ENCODE data around the gene PRX. TPM values are rescaled to one million over a fixed set of nuclear protein-coding genes. Genes with fewer than 3 reads are reported as not detected.
A peak's percentile ranks its signal among the peaks of the same experiment; 100 is the strongest.

Gene PRX
- total RNA-seq, 2 experiments from 2014 or later = 1.1 to 1.5 TPM

DNA sequence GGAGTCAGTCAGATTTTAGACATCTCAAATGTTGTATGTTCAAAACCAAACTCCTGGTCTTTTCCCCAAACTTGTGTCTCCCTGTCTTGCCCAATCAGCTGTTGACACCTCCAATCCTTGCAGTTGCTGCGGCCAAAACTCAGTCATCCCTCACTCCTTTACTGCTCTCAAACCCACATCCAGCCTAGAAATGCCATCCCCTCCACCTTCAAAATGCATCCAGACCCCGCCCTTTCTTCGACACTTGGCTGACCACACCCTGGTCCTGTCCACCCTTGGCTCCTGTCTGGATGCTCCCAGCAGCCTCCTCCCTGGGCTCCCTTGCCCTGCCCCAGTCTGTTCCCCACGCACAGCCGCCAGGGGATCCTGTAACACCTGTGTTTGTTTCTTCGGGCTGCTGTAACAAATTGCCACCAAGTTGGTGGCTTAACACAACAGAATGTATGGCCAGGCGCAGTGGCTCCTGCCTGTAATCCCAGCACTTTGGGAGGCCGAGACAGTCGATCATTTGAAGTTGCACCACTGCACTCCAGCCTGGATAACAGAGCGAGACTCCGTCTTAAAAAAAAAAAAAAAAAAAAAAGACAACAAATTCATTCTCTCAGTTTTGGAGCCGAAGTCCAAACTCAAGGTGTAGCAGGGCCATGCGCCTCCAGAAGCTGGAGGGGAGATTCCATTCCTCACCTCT, 53.0 kb downstream of the PRX start:
- ChIA-PET CTCF (interaction anchor here (0.7 kb wide), 1 partner anchor 213 kb away, joined by 3 read pairs; no protein-coding TSS in a partner anchor), POLR2A (interaction anchor here (0.6 to 1.2 kb wide), 2 partner anchors 12 to 23 kb away, joined by 3 read pairs; partner anchors contain the start of genes C19orf47 and PLD3)
- H3K27ac Mint-ChIP-seq = no peak overlapping the region
- peaks cover 34% of the 10 kb centered on the region for H3K4me1 Mint-ChIP-seq
- no peaks in the 10 kb centered on the region for H3K27me3 Mint-ChIP-seq
- H3K36me3 Mint-ChIP-seq (ENCODE audit: low read depth) = no peaks in the 10 kb centered on the region
- H3K9me3 Mint-ChIP-seq = no peaks in the 10 kb centered on the region
- no peak for DNase-seq
- no peak overlapping the region for H3K4me3 Mint-ChIP-seq

DNA sequence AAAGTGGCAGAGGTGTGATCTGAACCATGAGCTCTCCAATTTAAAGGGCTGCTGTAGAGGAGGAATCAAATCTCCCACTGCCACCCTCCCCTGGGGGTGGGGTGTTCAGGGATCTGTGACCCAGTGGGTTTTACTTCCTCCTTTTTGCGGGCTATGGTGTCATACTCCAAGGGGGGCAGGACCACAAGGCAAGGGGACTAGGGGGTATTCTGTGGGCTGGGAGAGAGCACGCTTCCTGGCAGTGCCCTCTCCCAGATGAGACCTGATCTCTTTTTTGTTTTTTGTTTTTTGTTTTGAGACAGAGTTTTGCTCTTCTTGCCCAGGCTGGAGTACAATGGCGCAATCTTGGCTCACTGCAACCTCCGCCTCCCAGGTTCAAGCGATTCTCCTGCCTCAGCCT, 54.4 kb downstream of the PRX start:
- Mint-ChIP-seq H3K4me3 (no peak overlapping the region), H3K9me3 (no peaks in the 10 kb centered on the region), H3K27ac (no peak overlapping the region), H3K27me3 (no peaks in the 10 kb centered on the region), H3K4me1 (peaks cover 28% of the 10 kb centered on the region), H3K36me3 (ENCODE audit: low read depth) (no peaks in the 10 kb centered on the region)
- POLR2A ChIA-PET = no interaction called here
- CTCF ChIA-PET = no interaction called here
- no peak for DNase-seq

DNA sequence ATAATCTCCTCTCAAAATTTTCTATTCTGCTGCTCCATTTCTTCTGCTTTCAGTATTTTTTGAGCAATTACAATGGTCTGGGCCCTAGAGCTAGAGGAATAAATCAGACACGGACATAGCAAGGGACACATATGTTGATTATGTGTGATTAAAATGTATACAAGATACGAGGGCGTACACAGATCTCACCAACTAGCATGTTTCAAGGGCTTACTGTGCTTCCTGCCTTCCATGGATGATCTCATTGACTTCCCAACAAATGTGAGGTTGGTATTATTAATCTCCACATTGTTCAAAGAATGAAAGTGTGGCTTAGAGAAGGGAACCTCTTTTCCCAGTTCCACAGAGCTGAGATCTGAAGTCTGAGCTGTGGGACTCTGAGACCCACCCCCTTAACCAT, 55.5 kb downstream of the PRX start:
- no peaks in the 10 kb centered on the region for H3K36me3 Mint-ChIP-seq (ENCODE audit: low read depth)
- H3K4me1 Mint-ChIP-seq = peaks cover 18% of the 10 kb centered on the region
- no peak for DNase-seq
- H3K9me3 Mint-ChIP-seq = no peaks in the 10 kb centered on the region
- ChIA-PET CTCF (no interaction called here), POLR2A (no interaction called here)
- H3K27ac Mint-ChIP-seq = no peak overlapping the region
- H3K4me3 Mint-ChIP-seq = no peak overlapping the region
- H3K27me3 Mint-ChIP-seq = no peaks in the 10 kb centered on the region

DNA sequence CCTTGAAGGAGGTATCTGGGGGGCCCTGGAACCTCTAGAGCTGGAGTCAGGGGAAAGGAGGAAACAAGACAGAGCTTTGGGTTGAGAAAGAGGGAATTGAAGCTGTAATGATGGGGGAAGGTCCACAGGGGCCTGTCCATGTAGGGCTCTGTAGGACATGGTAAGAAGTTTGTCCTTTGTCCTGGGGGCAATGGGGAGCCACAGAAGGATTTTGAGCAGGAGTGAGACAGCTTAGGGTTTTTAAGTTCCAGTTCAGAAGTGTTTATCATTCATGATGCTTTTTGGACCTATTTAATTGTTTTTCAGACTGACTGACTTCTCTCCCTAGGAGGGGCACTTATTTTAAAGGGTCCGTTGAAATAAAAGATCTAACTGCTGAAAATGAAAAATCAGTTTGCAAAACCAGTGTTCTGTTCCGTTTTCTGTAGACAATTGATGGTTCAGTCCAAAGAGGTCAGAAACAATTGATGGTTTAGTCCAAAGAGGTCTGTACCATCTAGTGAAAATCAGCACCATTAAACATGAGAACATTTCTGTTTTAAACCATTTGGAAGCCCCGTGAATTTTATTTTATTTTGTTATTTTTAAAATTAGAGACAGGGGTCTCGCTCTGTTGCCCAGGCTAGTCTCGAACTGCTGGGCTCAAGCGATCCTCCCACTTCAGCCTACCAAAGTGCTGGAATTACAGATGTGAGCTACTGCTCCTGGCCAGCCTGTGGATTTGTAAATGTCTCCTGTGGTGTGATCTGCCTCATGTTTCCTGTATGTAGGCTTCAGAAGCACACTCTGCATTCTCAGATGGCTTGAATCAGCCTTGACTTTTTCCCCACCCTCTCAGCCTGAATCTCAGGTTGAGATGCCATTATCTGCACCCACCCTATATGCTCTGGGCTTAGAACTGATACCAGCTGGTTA, 56.2 kb downstream of the PRX start:
- DNase-seq = no peak
- Mint-ChIP-seq H3K36me3 (ENCODE audit: low read depth) (no peaks in the 10 kb centered on the region), H3K9me3 (no peaks in the 10 kb centered on the region), H3K27me3 (no peaks in the 10 kb centered on the region), H3K4me1 (peaks cover 13% of the 10 kb centered on the region), H3K27ac (no peak overlapping the region), H3K4me3 (no peak overlapping the region)
- ChIA-PET CTCF (interaction anchor here (0.6 kb wide), 1 partner anchor 31 kb away, joined by 3 read pairs; no protein-coding TSS in a partner anchor), POLR2A (interaction anchor here (1.0 kb wide), 1 partner anchor 8 kb away, joined by 3 read pairs; the partner anchor contains the start of genes C19orf47 and PLD3)

DNA sequence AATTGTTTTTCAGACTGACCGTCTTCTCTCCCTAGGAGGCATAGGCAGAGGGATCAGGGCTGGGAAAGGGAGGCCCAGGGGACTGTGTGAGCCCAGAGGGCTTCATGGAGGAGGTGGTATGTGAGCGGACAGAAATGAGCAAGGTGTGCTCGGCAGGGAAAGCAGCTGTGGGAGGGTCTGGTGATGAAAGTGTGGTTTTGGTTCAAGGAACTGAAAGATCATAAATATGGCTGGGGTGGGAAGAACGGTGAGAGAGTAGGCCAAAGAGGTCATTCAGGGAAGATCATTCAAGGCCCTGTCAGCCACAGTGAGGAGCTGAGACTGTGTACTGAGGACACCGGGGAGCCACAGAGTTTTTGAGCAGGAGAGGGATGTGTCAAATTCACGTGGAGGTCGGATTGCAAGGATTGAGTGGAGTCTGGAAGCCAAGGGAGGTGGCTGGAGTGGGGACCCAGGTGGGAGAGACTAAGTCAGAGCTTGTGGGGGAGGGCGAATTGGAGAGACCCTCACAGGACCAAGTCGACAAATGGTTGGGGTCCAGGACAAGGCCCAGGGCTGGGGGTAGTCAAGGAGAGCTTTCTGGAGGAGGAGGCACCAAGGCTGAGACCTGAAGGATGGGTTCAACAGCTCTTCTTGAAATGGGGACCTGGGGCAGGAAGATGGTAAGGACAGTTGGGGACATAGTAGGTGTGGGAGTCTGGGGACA, 57.0 kb downstream of the PRX start:
- DNase-seq = no peak
- no peaks in the 10 kb centered on the region for H3K27me3 Mint-ChIP-seq
- POLR2A ChIA-PET = interaction anchor here (1.0 kb wide), 1 partner anchor 8 kb away, joined by 3 read pairs; the partner anchor contains the start of genes C19orf47 and PLD3
- no peaks in the 10 kb centered on the region for H3K9me3 Mint-ChIP-seq
- H3K36me3 Mint-ChIP-seq (ENCODE audit: low read depth) = no peaks in the 10 kb centered on the region
- CTCF ChIA-PET = interaction anchor here (0.6 kb wide), 1 partner anchor 32 kb away, joined by 3 read pairs; no protein-coding TSS in a partner anchor
- H3K4me3 Mint-ChIP-seq = no peak overlapping the region
- H3K4me1 Mint-ChIP-seq = peaks cover 12% of the 10 kb centered on the region
- H3K27ac Mint-ChIP-seq = no peak overlapping the region

DNA sequence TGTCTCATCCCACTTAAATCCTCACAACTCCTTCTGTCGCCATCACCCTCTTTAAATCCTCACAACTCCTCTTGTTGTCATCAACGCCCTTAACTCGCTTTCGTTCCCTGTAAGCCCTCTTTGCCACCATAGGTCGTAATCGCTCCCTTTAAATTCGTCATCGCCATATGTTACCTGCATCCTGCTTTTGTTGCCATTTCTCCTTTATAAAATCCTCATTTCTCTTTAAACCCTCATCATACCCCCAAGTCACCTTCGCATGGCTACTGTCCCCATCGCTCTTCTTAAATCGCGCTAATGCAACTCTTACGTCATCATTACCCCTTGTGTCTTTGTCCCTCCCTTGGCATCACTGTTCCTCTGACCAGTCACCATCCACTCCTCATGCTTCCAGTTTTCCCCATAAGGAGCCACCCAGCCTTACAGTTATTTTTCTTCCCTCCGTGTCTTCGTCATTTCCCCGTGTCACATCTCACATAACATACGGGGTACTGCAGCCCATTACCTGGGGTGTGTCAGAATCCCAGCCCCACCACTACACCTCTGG, 64.1 kb downstream of the PRX start:
- DNase-seq = no peak
- POLR2A ChIA-PET = interaction anchor here (0.7 to 2.3 kb wide), 6 partner anchors 72 to 430 kb away, joined by 3 to 13 read pairs (median 4); partner anchors contain the start of gene SERTAD3
- Mint-ChIP-seq H3K27me3 (no peaks in the 10 kb centered on the region), H3K4me1 (peaks cover 37% of the 10 kb centered on the region), H3K4me3 (peak overlapping the region; percentile 84), H3K36me3 (ENCODE audit: low read depth) (peaks cover 6% of the 10 kb centered on the region), H3K27ac (peak overlapping the region; percentile 70), H3K9me3 (no peaks in the 10 kb centered on the region)
- CTCF ChIA-PET = interaction anchor here (1.2 to 2.6 kb wide), 2 partner anchors 44 to 72 kb away, joined by 5 to 13 read pairs; no protein-coding TSS in a partner anchor

DNA sequence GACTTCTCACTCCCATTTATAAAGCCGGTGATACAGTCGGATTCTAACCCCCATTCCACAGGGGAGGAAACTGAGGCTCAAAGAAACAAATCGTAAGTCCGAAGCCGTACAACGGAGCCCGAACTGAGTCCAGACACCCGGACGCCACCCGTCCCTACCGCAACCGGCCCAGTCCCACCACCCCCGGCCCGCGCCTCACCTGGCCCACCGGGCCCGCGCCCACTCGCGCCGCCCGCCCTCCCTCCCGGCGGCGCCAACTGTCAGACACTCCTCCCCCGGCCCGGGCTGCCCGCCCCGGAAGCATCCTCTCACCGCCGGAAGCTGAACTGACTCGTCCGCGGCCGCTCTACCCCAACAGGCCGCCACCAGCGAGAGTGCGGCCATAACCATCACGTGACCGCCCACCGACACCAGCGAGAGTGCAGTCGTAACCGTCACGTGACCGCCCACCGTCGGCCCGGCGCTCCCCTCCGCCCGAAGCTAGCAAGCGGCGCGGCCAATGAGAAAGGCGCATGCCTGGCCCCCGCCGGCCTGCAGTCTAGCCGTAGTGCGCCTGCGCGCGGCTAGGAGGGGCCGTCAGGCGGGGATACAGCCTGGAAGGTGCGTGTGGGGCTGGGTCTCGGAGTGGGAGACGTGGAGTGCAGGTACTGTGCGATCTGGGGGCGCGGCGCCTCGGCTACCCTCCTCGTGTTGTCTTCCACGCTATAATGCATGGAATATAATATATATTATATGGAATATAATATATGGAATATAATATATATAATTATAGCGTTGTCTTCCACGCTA, 64.9 kb downstream of the PRX start, which contains the start of the genes C19orf47 and PLD3:
Gene C19orf47 (minus strand): TSS at position 273 of the 789 bp plus-strand sequence. CDS start 6,540 bp downstream, outside the sequence.
Gene PLD3 (plus strand): TSS at position 571 of the 789 bp plus-strand sequence. CDS start 17,789 bp downstream, outside the sequence.
- DNase-seq = peak; percentile 99
- H3K27ac Mint-ChIP-seq = peak within 1 kb of the TSS; percentile 84
- POLR2A ChIA-PET = interaction anchor here (0.5 to 2.3 kb wide), 16 partner anchors 8 to 452 kb away, joined by 3 to 13 read pairs (median 3); partner anchors contain the start of genes SERTAD1, SERTAD3 and ZNF546

DNA sequence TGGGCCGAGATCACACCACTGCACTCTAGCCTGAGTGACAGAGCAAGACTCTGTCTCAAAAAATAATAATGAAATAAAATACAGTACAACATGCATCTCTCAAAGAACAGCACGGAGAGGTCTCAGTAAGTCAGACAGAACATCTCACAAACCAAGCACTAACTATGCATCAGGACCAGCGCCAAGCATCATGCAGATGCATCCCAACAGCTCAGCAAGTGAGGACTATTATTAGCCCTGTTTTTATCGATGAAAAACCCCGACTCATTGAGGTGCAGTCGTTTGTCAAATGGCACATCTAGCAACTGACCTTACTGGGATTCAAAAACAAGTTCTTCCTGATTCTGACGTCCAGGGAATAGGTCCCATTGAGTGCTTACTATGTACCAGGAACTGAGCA, 68.8 kb downstream of the PRX start:
- H3K4me3 Mint-ChIP-seq = no peak overlapping the region
- POLR2A ChIA-PET = no interaction called here
- no peaks in the 10 kb centered on the region for H3K9me3 Mint-ChIP-seq
- DNase-seq = no peak
- peaks cover 11% of the 10 kb centered on the region for H3K36me3 Mint-ChIP-seq (ENCODE audit: low read depth)
- H3K27me3 Mint-ChIP-seq = no peaks in the 10 kb centered on the region
- CTCF ChIA-PET = no interaction called here
- peaks cover 35% of the 10 kb centered on the region for H3K4me1 Mint-ChIP-seq
- no peak overlapping the region for H3K27ac Mint-ChIP-seq

More for the DNA sequence above, 64.9 kb downstream of the PRX start, which contains the start of the genes C19orf47 and PLD3:
- Mint-ChIP-seq H3K27me3 (no peaks in the 10 kb centered on the region), H3K9me3 (no peaks in the 10 kb centered on the region), H3K36me3 (ENCODE audit: low read depth) (peaks cover 6% of the 10 kb centered on the region), H3K4me1 (peaks cover 37% of the 10 kb centered on the region), H3K4me3 (peak within 1 kb of the TSS; percentile 84)
- CTCF ChIA-PET = interaction anchor here (0.7 to 2.6 kb wide), 4 partner anchors 43 to 118 kb away, joined by 3 to 13 read pairs (median 4); partner anchors contain the start of gene BLVRB

Other genes starting within 250 kb of the PRX start
- gene MAP3K10, start 222.0 kb downstream of the PRX start, total RNA-seq = 10 to 100 TPM; 17.3 to 18.0 TPM
- gene TTC9B, start 195.0 kb downstream of the PRX start, total RNA-seq = not detected
- gene CCNP, start 186.7 kb downstream of the PRX start, total RNA-seq = not detected
- 100 to 1,000 TPM; 142 to 150 TPM for gene AKT2, start 128.0 kb downstream of the PRX start, total RNA-seq
- 10 to 100 TPM; 19.0 to 20.5 TPM for gene C19orf47, start 65.0 kb downstream of the PRX start, total RNA-seq
- gene PLD3, start 64.7 kb downstream of the PRX start, total RNA-seq = 100 to 1,000 TPM in 1 of 2 experiments, 10 to 100 TPM in 1; 92.4 to 100 TPM
- gene HIPK4, start 23.2 kb downstream of the PRX start, total RNA-seq = under 1 TPM; 0.10 TPM
- gene SERTAD1, start 12.6 kb upstream of the PRX start, total RNA-seq = 10 to 100 TPM; 10.6 to 10.7 TPM
- gene SERTAD3, start 31.0 kb upstream of the PRX start, total RNA-seq = 10 to 100 TPM; 18.0 to 20.3 TPM
- gene BLVRB, start 52.4 kb upstream of the PRX start, total RNA-seq = 10 to 100 TPM; 20.1 to 20.5 TPM
- 1 to 10 TPM in 1 of 2 experiments, under 1 TPM in 1; 0.60 to 1.3 TPM for gene SPTBN4, start 53.6 kb upstream of the PRX start, total RNA-seq
- 100 to 1,000 TPM; 139 to 150 TPM for gene SHKBP1, start 163.5 kb upstream of the PRX start, total RNA-seq
- gene LTBP4, start 188.0 kb upstream of the PRX start, total RNA-seq = 100 to 1,000 TPM; 121 to 122 TPM

Data from activated CD4-positive, alpha-beta memory T cell treated with anti-CD3 and anti-CD28 coated beads, Interleukin-2, amount 10 ng/mL, durations not matched to agents 7 days and 5 days (primary cell).